ENCODE data around the gene ASMTL. TPM values are rescaled to one million over a fixed set of nuclear protein-coding genes. Genes with fewer than 3 reads are reported as not detected.
"Not testable (repeated sequence)": the region's sequence is repeated elsewhere in the genome, so short reads cannot be mapped to it uniquely, and the experiment has no call there.

Gene ASMTL
- polyA plus RNA-seq, 1 donor (not counting 4 experiments of a cell fraction or from before 2014, with no cell fraction given): 13.8 TPM

GRCh38 chrX:1475481-1475880 lies 22.8 kb upstream of the ASMTL start:
- Histone ChIP-seq H3K4me3 (ENCODE audit: control insufficient read depth in 2 of 3, extremely low read depth in 1 of 3, insufficient read depth in 2 of 3, low read depth in 1 of 3, low read length in 3 of 3) (no peak overlapping the region), H3K27me3 (ENCODE audit: control insufficient read depth, extremely low read depth, insufficient read depth, low read length) (no peaks in the 10 kb centered on the region), H2AFZ (ENCODE audit: control insufficient read depth, low read length) (no peak overlapping the region), H3K9me3 (ENCODE audit: control insufficient read depth, low read depth, low read length) (no peaks in the 10 kb centered on the region), H3K9ac (ENCODE audit: control insufficient read depth, extremely low read depth, insufficient read depth, low read length) (no peak overlapping the region), H3K4me2 (ENCODE audit: control insufficient read depth, extremely low read depth, insufficient read depth, low read depth, low read length) (no peak overlapping the region), H3K9me1 (ENCODE audit: control insufficient read depth, extremely low read depth, insufficient read depth, low read length) (no peaks in the 10 kb centered on the region), H4K20me1 (ENCODE audit: control insufficient read depth, extremely low read depth, insufficient read depth, low read length) (no peaks in the 10 kb centered on the region), H3K4me1 (ENCODE audit: control insufficient read depth, extremely low read depth, insufficient read depth, low read length) (no peaks in the 10 kb centered on the region), H3K36me3 (ENCODE audit: control insufficient read depth in 2 of 2, extremely low read depth in 1 of 2, insufficient read depth in 2 of 2, low read length in 2 of 2) (no peaks in the 10 kb centered on the region), H3K27ac (ENCODE audit: control insufficient read depth, insufficient read depth, low read length) (no peak overlapping the region), H3K79me2 (ENCODE audit: control insufficient read depth, insufficient read depth, low read length) (no peaks in the 10 kb centered on the region)
- no peak for TF ChIP-seq CTCF (optimal IDR thresholded peaks at IDR 0.05 in 1 of 3, IDR thresholded peaks at IDR 0.05 in 1 of 3, conservative IDR thresholded peaks at IDR 0.05 in 1 of 3; ENCODE audit: extremely low read depth in 1 of 3, insufficient read depth in 2 of 3, low read length in 3 of 3)
- TF ChIP-seq EZH2 (IDR thresholded peaks at IDR 0.05; ENCODE audit: low read length): no peak
- dilution Hi-C loops (cut with MboI; ENCODE audit: extremely low pct_ligation_motif_present, low sequenced_read_pairs): no loop called here
- no peak for DNase-seq (ENCODE audit: low read depth, low spot score)
- FAIRE-seq: no peak

GRCh38 chrX:1474593-1474992 lies 21.9 kb upstream of the ASMTL start:
- H3K9me3 ChIP-seq (ENCODE audit: control insufficient read depth, low read depth, low read length); H4K20me1 ChIP-seq (ENCODE audit: control insufficient read depth, extremely low read depth, insufficient read depth, low read length); FAIRE-seq; H3K4me3 ChIP-seq (ENCODE audit: control insufficient read depth in 2 of 3, extremely low read depth in 1 of 3, insufficient read depth in 2 of 3, low read depth in 1 of 3, low read length in 3 of 3); H3K4me2 ChIP-seq (ENCODE audit: control insufficient read depth, extremely low read depth, insufficient read depth, low read depth, low read length); DNase-seq (ENCODE audit: low read depth, low spot score); H3K27me3 ChIP-seq (ENCODE audit: control insufficient read depth, extremely low read depth, insufficient read depth, low read length); H3K9ac ChIP-seq (ENCODE audit: control insufficient read depth, extremely low read depth, insufficient read depth, low read length); H3K36me3 ChIP-seq (ENCODE audit: control insufficient read depth in 2 of 2, extremely low read depth in 1 of 2, insufficient read depth in 2 of 2, low read length in 2 of 2); H3K4me1 ChIP-seq (ENCODE audit: control insufficient read depth, extremely low read depth, insufficient read depth, low read length); H3K79me2 ChIP-seq (ENCODE audit: control insufficient read depth, insufficient read depth, low read length); H2AFZ ChIP-seq (ENCODE audit: control insufficient read depth, low read length); H3K9me1 ChIP-seq (ENCODE audit: control insufficient read depth, extremely low read depth, insufficient read depth, low read length); H3K27ac ChIP-seq (ENCODE audit: control insufficient read depth, insufficient read depth, low read length); dilution Hi-C loops (cut with MboI; ENCODE audit: extremely low pct_ligation_motif_present, low sequenced_read_pairs): not testable (repeated sequence)

DNA sequence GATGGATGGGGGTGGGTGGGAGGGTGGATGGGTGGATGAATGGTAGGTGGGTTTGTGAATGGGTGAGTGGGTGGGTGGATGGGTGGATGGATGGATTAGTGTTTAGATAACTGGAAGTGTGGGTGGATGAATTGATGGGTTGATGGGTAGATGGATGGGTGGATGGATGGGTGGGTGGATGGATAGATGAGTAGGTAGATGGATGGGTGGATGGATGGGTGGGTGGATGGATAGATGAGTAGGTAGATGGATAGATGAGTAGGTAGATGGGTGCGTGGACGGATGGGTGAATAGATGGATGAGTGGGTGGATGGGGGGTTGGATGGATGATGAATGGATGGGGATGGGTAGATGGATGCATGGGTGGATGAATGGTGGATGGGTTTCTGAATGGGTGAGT lies 20.3 kb upstream of the ASMTL start:
- dilution Hi-C loops (cut with MboI; ENCODE audit: extremely low pct_ligation_motif_present, low sequenced_read_pairs): no loop called here
- H3K9me3 ChIP-seq (ENCODE audit: control insufficient read depth, low read depth, low read length): no peaks in the 10 kb centered on the region
- no peak overlapping the region for H3K4me3 ChIP-seq (ENCODE audit: control insufficient read depth in 2 of 3, extremely low read depth in 1 of 3, insufficient read depth in 2 of 3, low read depth in 1 of 3, low read length in 3 of 3)
- FAIRE-seq (no peak), DNase-seq (ENCODE audit: low read depth, low spot score) (no peak)
- no peaks in the 10 kb centered on the region for H3K9me1 ChIP-seq (ENCODE audit: control insufficient read depth, extremely low read depth, insufficient read depth, low read length)
- no peaks in the 10 kb centered on the region for H3K79me2 ChIP-seq (ENCODE audit: control insufficient read depth, insufficient read depth, low read length)
- no peaks in the 10 kb centered on the region for H3K27me3 ChIP-seq (ENCODE audit: control insufficient read depth, extremely low read depth, insufficient read depth, low read length)
- TF ChIP-seq EZH2 (IDR thresholded peaks at IDR 0.05; ENCODE audit: low read length) (no peak), CTCF (optimal IDR thresholded peaks at IDR 0.05 in 1 of 3, IDR thresholded peaks at IDR 0.05 in 1 of 3, conservative IDR thresholded peaks at IDR 0.05 in 1 of 3; ENCODE audit: extremely low read depth in 1 of 3, insufficient read depth in 2 of 3, low read length in 3 of 3) (no peak)
- no peaks in the 10 kb centered on the region for H3K36me3 ChIP-seq (ENCODE audit: control insufficient read depth in 2 of 2, extremely low read depth in 1 of 2, insufficient read depth in 2 of 2, low read length in 2 of 2)
- H3K27ac ChIP-seq (ENCODE audit: control insufficient read depth, insufficient read depth, low read length): no peak overlapping the region
- H3K4me2 ChIP-seq (ENCODE audit: control insufficient read depth, extremely low read depth, insufficient read depth, low read depth, low read length): no peak overlapping the region
- H2AFZ ChIP-seq (ENCODE audit: control insufficient read depth, low read length): no peak overlapping the region
- no peaks in the 10 kb centered on the region for H4K20me1 ChIP-seq (ENCODE audit: control insufficient read depth, extremely low read depth, insufficient read depth, low read length)
- H3K9ac ChIP-seq (ENCODE audit: control insufficient read depth, extremely low read depth, insufficient read depth, low read length): no peak overlapping the region
- no peaks in the 10 kb centered on the region for H3K4me1 ChIP-seq (ENCODE audit: control insufficient read depth, extremely low read depth, insufficient read depth, low read length)
